ENCODE results near the gene PATJ. TPM values are rescaled to one million over a fixed set of nuclear protein-coding genes. Genes with fewer than 3 reads are reported as not detected.

Gene PATJ
- total RNA-seq, 1 donor from 2014 or later: 71.2 TPM

DNA sequence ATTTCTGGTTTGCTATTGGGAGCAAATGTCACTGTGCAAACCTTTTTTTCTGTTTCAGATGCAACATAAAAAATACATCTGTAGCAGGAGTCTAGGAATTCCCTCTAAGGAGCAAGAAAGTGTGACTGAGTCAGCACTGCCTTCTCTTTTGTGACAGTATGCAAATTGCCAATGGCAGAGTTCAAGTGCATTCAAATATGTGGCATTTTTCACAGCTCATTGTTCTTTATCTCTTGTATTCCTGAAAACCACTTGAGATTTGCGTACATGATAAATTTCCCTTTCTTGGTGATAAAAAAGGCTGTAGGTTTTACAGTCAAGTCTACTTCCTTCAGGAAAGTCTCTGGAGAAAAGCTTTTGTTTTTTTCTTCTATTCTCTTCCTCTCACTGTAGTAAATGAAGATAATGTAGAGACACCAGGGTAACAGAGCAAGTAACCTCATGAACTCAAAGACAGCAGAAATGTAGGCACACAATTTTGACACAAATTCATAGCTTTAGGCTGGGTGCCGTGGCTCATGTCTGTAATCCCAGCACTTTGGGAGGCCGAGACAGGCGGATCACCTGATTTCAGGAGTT, 322.6 kb downstream of the PATJ start:
- intact Hi-C loops (cut with DNase I): loop anchor here (5.0 kb wide), 2 partner anchors 178 to 198 kb away; no protein-coding TSS in a partner anchor
- no peak for DNase-seq (ENCODE audit: low spot score)

DNA sequence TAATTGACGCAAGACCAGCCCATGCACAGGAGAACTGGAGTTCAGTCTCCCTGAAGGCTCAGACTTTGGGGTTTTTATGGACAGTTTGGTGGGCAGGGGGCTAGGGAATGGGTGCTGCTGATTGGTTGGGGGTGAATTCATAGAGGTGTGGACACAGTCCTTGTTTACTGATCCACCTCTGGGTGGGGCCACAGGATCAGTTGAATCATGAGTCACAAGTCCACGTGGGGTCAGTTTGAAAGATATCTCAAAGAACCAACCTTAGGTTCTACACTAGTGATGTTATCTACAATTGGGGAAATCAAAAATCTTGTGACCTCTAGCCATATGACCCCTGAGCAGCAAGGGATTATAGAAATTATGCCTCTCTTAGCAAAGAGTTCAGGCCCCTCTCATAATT, 324.4 kb downstream of the PATJ start:
- intact Hi-C loops (cut with DNase I): loop anchor here (5.0 kb wide), 2 partner anchors 179 to 199 kb away; no protein-coding TSS in a partner anchor
- no peak for DNase-seq (ENCODE audit: low spot score)

DNA sequence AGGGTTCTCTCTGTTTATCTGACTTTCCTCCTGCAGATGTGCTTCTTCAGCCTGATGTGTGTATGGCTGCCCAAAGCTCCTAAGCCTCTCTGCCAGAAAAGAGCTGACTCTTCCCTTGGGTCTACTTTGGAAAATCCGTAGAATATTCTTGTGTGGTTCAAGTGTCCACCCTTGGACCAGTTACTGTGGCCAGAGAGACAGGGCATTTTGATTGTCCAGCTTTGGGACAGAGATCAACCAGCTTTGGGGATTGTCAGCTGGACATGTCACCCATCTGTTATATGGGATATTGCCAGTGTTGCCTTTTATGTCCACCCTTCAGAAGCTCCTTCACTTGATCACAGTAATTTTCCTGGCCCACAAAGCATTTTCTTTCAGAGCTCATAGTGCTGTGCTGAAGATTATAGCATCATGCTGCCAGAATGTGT, 326.1 kb downstream of the PATJ start:
- DNase-seq (ENCODE audit: low spot score): no peak
- intact Hi-C loops (cut with DNase I): loop anchor here (2.0 to 5.0 kb wide), 3 partner anchors 116 to 201 kb away; no protein-coding TSS in a partner anchor

DNA sequence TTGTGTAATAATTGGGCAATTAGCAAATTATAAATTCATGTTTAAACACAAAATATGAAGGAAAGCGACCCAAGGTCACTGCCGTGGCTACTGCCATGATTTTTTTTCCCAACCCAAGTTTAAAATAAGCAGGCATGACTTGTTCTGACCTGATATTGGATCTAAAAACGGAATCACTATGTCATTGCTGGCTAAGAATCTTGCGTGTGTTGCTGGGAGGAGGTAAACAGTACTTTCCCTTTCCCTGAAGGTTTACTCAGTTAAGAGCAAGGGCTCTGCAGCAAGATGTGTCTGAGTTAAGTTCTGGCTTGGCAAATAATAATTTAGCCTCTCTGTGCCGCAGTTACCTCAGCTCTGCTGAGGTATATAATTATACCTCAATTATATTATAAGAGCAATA, 326.7 kb downstream of the PATJ start:
- no peak for DNase-seq (ENCODE audit: low spot score)
- intact Hi-C loops (cut with DNase I): loop anchor here (2.0 to 5.0 kb wide), 3 partner anchors 116 to 202 kb away; no protein-coding TSS in a partner anchor

DNA sequence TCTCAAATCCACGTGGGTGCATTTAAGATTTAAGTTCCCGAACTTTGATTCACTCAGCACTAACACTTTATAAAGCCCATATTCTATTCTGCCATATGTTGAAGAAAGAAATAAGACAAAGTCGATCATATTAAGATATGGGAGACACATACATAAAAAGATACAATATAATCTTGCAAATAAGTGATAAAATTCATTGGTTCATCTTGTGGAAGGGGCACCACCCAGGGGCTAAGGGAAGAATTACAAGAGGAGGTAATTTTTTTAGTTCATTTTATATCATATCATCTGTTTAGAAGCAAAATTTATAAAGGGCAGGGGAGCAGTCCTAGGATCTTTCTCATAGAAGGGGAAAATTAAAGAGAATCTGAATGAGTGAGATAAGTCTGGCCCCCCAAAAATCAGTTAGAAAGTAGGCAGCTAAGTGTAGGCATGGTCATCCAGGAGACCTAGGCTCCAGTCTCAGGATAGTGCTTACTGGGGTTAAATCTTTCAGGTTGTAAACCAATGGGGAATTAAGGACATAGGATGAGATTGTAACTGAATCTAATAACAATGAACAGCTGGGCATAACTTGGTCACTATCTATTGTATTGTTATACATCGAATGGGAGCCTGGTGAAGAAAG, 328.2 kb downstream of the PATJ start:
- intact Hi-C loops (cut with DNase I): no loop called here
- no peak for DNase-seq (ENCODE audit: low spot score)

DNA sequence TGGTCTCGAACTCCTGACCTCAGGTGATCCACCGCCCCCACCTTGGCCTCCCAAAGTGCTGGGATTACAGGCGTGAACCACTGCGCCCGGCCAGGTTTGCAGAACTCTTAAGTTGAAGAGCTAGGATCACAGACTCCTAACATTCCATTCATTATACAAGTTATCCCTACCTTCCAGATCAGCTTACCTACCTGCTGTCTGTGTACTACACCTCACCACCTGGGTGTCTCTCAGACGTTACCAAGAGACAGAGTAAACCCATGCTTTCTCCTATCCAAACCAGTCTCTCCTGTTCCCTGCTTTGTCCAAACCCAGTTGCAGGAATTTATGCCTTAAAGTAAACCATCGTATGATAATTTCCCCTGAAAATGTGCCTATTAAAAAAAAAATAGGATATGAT, 329.4 kb downstream of the PATJ start:
- no peak for DNase-seq (ENCODE audit: low spot score)
- intact Hi-C loops (cut with DNase I): no loop called here

DNA sequence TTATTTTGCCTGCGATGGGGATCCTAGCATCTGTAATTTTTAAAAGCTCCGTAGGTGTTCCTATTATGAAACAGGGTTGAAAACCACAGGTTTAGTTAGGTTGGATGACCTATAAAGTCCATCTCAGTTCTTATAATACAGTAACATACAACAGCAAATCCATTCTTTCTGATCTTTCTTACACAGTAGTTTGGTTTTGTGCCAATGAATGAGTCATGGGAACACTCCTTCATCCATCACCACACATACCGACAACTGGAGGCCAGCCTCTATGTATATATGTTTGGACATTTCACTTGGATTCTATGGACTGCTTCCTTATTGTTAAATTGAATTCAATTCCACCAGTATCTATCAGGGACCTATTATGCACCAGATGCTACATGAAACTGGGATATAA, 334.0 kb downstream of the PATJ start:
- no peak for DNase-seq (ENCODE audit: low spot score)
- intact Hi-C loops (cut with DNase I): no loop called here

DNA sequence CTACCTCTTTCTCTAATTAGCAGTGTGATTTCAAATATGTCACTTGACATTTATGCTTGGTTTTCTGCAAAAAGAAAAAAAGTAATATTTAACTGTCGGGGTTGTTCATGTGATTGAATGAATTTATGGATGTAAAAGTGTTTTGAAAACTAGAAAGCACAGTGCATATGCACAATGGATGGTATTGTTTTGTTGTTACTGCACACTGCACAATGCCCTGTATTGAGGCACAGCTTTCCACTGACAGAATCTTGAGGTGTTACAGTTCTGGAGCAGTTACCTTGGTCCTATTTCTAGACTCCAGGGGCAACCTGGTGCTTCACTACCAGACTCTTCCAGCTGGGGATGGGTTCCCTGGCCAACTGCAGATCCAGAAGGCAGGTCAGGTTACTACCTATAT, 335.5 kb downstream of the PATJ start:
- no peak for DNase-seq (ENCODE audit: low spot score)
- intact Hi-C loops (cut with DNase I): no loop called here

DNA sequence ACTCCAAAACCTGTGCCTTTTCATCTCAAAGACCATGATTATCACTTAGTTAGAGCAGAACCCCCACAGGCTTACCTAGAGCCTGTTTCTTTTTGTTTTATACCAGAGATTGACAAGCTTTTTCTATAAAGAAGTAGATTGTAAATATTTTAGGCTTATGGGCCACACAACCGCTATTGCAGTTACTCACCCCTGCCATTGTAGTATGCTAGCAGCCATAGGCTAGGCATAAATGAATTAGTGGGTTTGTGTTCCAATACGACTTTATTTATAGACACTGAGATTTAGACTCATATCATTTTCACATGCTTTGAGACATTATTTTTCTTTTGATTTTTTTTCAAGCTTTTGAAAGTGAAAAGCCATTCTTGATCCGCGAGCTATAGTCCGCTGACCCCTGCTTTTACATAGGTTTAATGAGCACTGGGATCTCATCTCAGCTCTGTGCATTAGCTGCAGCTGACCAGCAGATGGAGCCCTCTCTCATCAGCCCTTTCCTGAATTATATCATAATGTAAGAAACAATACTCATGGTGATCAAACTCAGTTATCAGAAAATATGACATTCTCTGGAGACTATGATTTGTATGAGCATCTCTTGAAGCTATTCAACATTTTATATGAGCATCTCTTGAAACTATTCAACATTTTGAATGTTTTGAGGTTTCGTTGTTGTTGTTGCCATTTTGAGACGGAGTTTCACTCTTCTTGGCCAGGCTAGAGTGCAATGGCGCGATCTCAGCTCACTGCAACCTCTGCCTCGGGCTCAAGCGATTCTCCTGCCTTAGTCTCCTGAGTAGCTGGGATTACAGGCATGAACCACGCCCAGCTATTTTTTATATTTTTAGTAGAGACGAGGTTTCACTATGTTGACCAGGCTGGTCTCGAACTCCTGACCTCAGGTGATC, 340.4 kb downstream of the PATJ start:
- DNase-seq (ENCODE audit: low spot score): no peak
- intact Hi-C loops (cut with DNase I): loop anchor here (5.0 kb wide), 2 partner anchors 50 to 65 kb away; no protein-coding TSS in a partner anchor

DNA sequence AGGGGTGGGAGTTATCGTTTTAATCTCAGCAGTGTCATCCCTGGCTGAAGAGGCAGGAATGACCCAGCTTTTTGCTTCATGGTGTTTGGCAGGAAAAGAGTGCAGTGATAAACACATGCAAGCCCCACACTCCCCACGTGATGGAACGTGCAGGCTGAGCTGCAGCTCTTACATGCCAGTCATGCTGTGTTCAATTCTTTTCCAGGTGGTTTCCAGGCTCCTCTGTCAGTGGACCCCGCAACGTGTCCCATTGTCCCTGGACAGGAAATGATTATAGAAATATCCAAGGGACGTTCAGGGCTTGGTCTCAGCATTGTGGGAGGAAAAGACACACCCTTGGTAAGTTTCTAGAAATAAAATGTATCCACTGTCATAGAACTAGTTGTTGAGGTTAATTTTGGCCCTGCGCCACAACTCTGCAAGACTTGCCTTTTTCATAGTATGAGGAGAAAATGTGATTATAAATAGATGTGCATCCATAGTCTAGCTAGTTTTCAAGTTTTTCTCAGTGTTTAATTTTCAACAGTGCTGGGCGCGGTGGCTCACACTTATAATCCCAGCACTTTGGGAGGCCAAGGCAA, 342.1 kb downstream of the PATJ start:
- intact Hi-C loops (cut with DNase I): loop anchor here (5.0 kb wide), 2 partner anchors 48 to 63 kb away; no protein-coding TSS in a partner anchor

DNA sequence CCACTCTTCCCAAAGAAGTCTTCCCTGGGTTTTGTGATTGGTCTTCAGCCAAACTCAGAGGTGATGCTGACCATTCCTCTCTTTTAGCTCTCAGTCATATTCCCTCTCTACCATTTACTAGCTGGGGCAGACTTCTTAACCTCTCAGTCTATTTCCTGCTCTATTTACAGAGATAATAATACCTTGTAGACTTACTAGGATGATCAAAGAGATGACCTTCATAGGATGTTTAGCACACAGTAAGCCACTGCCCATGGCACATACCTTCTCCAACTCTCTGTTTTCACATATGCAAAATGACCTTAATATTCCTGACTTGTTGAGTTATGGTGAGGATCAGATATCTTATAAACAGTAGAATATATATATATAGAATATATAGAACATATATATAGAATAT, 346.2 kb downstream of the PATJ start:
- intact Hi-C loops (cut with DNase I): no loop called here
- no peak for DNase-seq (ENCODE audit: low spot score)

More for the DNA sequence above, 342.1 kb downstream of the PATJ start:
- no peak for DNase-seq (ENCODE audit: low spot score)

DNA sequence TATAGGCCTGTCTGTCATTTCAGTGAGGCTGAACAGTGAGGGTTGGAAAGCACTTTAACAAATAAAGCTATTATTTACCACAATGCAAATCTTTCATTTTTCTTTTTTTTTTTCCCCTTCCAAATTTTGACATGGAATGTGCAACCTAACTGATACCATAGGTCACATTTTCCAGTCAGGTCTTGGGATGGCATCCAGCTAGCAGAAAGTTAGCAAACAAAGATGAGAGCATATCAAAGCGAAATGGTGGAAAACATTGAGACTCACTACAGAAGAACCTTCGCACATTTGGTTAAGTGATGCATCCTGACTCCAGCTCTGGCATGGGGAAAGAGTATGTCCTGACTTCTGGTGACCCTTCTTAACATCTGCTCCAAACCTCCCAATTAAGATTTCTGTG, 347.3 kb downstream of the PATJ start:
- intact Hi-C loops (cut with DNase I): no loop called here
- no peak for DNase-seq (ENCODE audit: low spot score)

DNA sequence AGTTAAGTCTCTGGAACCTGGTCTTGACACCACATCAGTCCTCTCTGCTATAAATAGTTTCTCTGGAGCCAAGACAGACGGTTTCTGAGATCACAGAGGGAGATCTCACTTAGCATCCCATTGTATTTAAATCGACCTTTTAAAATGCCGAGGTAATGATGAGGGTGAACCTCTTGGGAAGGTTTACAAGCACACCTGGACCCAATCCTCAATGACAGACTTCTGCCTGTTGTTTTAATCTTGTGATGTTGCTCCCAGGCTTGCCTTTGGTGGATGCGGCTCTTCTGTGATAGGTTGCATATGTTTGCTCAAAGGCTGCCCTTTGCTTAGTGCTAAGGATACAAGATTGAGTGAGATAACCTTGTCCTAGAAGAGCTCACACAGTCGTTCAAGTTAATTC, 347.7 kb downstream of the PATJ start:
- DNase-seq (ENCODE audit: low spot score): no peak
- intact Hi-C loops (cut with DNase I): no loop called here

DNA sequence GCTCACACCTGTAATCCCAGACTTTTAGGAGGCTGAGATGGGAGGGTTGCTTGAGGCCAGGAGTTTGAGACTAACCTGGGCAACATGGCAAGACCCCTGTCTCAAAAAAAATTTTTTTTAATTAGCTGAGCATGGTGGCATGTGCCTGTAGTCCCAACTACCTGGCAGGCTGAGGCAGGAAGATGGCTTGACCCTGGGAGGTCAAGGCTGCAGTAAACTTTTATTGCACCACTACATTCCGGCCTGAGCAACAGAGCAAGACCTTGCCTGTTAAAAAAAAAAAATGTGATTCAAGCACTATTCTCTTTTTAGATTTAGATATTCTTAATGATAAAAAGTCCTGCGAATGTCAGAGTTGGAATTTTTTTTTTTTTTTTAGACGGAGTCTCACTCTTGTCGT, 349.8 kb downstream of the PATJ start:
- no peak for DNase-seq (ENCODE audit: low spot score)
- intact Hi-C loops (cut with DNase I): no loop called here

DNA sequence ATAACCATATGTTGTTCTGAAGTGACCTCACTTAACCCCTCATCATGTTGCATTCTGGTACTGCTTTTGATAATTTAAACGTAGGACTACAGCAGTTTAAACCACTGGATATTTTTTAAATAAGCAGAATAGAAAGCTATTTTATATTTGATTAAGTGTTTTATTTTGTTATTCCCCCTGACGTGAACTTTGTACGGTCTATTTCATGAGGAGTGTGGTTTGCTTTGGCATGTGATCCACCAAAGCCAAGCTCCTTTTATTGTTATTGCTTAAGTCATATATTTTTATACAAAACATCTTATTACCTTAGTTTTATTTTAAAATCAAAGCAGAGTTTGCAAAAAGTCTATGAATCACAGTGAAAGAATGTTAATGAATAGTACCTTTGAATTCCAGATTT, 351.0 kb downstream of the PATJ start:
- intact Hi-C loops (cut with DNase I): no loop called here
- no peak for DNase-seq (ENCODE audit: low spot score)

DNA sequence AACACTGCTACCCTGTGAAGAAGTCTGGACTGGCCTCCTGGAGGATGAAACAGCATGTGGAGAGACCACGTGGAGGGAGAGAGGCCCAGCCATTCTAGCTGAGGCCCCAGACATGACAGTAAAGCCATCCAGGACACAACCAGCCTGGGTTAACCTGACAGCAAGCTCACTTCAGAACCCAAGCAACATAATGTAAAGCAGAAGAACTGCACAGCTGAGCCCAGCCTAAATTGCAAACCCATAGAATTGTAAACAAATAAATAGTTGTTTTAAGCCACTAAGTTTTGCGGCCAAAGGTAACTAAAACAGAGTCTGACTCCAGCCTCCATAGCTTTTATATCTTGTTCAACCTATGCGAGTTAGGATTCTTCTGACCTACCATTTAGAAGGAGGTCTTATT, 355.2 kb downstream of the PATJ start:
- intact Hi-C loops (cut with DNase I): no loop called here
- DNase-seq (ENCODE audit: low spot score): no peak

DNA sequence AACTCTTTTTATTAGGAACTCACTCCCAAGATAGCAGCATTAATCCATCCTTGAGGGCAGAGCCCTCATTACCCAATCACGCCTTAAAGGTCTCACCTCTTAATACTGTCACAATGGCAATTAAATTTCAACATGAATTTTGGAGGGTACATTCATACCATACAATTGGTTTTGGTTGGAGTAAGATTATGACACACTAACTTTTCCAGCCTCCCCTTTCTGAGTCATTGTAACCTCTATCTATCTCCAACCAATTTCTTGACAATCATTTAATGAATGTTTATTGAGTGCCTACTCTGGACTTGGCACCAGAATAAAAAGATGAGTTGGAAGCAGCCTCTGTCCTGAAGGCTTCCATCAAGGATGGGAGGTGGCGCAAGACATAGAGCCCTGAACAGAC, 358.2 kb downstream of the PATJ start:
- no peak for DNase-seq (ENCODE audit: low spot score)
- intact Hi-C loops (cut with DNase I): no loop called here

DNA sequence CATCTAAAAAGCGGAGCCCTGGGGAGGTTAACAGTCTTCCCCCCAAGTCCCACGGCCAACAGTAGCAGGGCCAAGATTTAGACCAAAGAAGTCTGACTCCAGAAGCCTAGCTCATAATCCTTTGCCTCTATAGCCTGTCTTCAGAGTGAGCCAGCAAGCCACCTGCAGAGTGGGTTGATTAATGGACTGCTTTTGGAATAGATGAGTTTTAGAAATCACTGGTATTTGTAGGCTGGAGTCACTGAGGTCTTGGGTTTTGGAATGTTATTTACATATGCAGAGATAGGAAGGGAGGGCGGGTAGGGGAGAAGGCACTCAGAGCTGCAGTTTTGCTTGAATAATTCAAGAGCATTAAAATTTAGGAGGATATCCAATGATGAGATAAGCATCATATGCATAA, 361.6 kb downstream of the PATJ start:
- intact Hi-C loops (cut with DNase I): no loop called here
- DNase-seq (ENCODE audit: low spot score): no peak

DNA sequence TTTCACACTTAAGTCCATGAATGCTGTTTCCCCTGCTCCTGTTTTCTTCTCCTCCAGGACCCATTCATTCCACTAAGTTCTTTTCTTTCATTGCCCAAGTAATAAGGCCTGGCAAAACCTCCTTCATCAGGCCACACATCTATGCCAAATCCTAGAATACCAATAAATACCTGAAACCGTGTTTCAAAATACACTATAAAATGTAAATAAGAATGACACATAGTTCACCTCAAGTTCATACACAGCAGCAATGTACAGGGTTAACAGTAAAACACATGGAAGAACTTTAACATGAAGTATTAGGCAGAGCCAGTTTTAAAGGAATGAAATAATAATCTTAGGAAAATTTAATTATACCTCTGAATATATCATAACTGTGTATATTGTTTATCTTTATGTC, 365.6 kb downstream of the PATJ start:
- DNase-seq (ENCODE audit: low spot score): no peak
- intact Hi-C loops (cut with DNase I): no loop called here

DNA sequence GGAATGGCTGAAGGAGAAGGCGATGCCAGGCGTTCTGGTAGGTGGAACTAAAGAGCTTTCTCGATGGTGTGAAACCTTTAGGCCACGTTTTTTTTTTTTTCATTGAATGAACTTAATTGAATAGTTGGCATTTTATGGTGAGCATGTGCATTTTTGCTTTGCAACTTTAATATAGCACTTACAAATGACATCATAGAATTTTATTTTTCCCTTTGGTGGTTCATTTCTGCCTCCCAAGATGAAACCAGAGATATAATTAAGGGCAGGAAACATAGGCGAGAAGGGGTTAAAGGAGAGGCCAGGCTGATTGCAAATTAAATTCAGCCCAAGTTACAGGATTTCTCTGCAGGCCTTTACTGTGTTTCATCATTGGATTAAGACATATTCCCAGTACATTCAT, 366.8 kb downstream of the PATJ start:
- DNase-seq (ENCODE audit: low spot score): no peak
- intact Hi-C loops (cut with DNase I): no loop called here
